Left lung (tissue), 10 donors: ENCODE measurements around the gene C4BPA. TPM values are rescaled to one million over a fixed set of nuclear protein-coding genes. Genes with fewer than 3 reads are reported as not detected.
A peak's percentile ranks its signal among the peaks of the same experiment; 100 is the strongest.

Experiments used
- ATAC-seq: fragments of 200-7000 bp; cut with Tn5 transposase; one replicate; pipeline ENCODE4 v1.9.1; 2020; ENCODE audit warnings: moderate library complexity
- DNase-seq, 4 donors: peaks; one replicate each; pipeline ENCODE4 v3.0.0-alpha.2; 2013 to 2020
- H3K27ac ChIP-seq, 2 donors: fragments of 200-600 bp; sonication (generic) in 1 of 2; one replicate each; pipeline versions ENCODE4 v1.5.0 to v1.8.0; 2020 to 2021
- H3K27me3 ChIP-seq, 2 donors: fragments of 200-600 bp; sonication (generic) in 1 of 2; one replicate each; pipeline versions ENCODE4 v1.5.0 to v1.8.0; 2020 to 2021
- H3K36me3 ChIP-seq, 2 donors: fragments of 200-600 bp; sonication (generic) in 1 of 2; one replicate each; pipeline versions ENCODE4 v1.5.0 to v1.8.0; 2020 to 2021
- H3K4me1 ChIP-seq, 2 donors: fragments of 200-600 bp; one replicate each; pipeline ENCODE4 v1.8.0; 2021
- H3K4me3 ChIP-seq, 2 donors: fragments of 200-600 bp; sonication (generic) in 1 of 2; one replicate each; pipeline versions ENCODE4 v1.5.0 to v1.8.0; 2020 to 2021; ENCODE audit warnings: mild to moderate bottlenecking in 1 of 2
- H3K9me3 ChIP-seq, 2 donors: fragments of 200-600 bp; sonication (generic) in 1 of 2; one replicate each; pipeline versions ENCODE4 v1.5.0 to v1.8.0; 2020 to 2021
- intact Hi-C, 2 donors: fragments of 100-400 bp; cut with DNase I; formaldehyde crosslinking; loops; one replicate each; pipeline versions ENCODE4 v1.11.2 to v1.14.2; 2022
- polyA plus RNA-seq, 6 donors: library from polyadenylated mRNA; unstranded; fragments of 120-200 nt; gene quantifications; one replicate each; pipeline ENCODE4 v1.2.1, GENCODE V29; 2013; ENCODE audit not compliant: insufficient read length in 6 of 6
- total RNA-seq, 2 donors: library from RNA; stranded (reverse); fragmentation: NEBNext Ultra II Directional; extraction: Animal tissue kit (Norgen Biotek cat#: 25700); gene quantifications; one replicate each; pipeline ENCODE4 v1.2.1, GENCODE V29; 2021
- TF ChIP-seq, protein P1 (sequence below), 2 donors: fragments of 200-600 bp; sonication (generic) in 1 of 2; IDR thresholded peaks; one replicate each; pipeline versions ENCODE4 v1.5.0 to v1.8.0; 2021; ENCODE audit warnings: antibody characterized with exemption in 2 of 2
- donor health status: DM: no; HTN: yes; CAD: no.
- donor health status: DM: no; HTN: no; CAD: no.

C4BPA gene
- total and polyA plus RNA-seq, 8 donors: 0.31 to 32.1 (median 0.64) TPM

DNA sequence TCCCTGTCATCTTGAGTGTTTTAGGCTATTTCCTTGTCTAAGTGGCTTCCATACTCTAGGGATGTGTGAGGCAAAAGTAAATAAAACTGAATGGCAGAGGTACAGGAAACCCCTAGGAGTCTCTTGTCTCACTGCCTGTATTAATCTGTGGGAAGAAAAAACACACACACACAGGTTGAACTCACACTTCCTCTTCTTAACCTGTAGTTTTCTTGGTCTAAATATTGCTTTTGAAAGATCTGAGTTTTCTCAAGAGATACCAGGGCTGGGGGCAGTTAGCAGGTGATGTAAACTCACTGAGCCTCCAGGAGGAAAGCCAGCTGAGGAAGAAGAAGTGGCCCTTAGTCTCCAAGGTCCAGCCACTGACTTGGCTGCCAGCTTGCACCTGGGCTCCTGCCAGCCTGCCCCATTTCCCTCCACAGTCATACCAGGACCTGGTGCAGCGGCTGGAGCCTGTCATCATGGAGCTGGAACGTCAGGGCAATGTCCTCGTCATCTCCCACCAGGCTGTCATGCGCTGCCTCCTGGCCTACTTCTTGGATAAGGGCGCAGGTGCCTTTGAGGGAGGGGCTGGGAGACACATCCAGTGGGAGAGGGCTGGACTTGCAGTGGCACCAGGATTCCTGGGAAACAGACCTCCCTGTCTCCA is 34.1 kb upstream of the C4BPA start:
- peak; percentile 45 for ATAC-seq

DNA sequence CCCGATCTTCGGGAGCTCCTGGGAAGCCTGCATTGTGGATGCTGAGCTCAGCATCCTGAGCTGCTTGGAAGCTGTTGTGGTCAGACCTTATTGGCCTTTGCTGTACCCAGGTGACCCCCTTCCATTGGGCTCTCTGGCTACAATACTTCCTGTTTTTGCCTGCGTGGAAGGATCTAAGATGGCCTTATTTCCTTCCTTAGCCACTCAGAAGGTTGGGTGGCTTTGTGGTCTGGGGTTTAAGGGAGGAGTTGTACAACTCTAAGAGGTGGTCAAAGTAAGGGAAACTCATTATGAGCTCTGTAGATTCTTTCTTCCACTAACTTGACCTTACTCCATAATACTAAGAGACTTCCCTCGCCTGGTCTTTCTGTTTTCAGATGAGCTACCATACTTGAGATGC is 33.2 kb upstream of the C4BPA start:
- H3K4me1 ChIP-seq: peaks cover 0 to 33% of the 10 kb centered on the region in 2 donors
- H3K9me3 ChIP-seq: no peaks in the 10 kb centered on the region
- DNase-seq (no peak), ATAC-seq (no peak)
- H3K4me3 ChIP-seq: no peak overlapping the region
- intact Hi-C loops: no loop called here
- TF ChIP-seq, protein P1, sequence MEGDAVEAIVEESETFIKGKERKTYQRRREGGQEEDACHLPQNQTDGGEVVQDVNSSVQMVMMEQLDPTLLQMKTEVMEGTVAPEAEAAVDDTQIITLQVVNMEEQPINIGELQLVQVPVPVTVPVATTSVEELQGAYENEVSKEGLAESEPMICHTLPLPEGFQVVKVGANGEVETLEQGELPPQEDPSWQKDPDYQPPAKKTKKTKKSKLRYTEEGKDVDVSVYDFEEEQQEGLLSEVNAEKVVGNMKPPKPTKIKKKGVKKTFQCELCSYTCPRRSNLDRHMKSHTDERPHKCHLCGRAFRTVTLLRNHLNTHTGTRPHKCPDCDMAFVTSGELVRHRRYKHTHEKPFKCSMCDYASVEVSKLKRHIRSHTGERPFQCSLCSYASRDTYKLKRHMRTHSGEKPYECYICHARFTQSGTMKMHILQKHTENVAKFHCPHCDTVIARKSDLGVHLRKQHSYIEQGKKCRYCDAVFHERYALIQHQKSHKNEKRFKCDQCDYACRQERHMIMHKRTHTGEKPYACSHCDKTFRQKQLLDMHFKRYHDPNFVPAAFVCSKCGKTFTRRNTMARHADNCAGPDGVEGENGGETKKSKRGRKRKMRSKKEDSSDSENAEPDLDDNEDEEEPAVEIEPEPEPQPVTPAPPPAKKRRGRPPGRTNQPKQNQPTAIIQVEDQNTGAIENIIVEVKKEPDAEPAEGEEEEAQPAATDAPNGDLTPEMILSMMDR (IDR thresholded peaks at IDR 0.05): no peak
- peak overlapping the region in 1 of 2 donors; percentile 86 for H3K27ac ChIP-seq
- H3K36me3 ChIP-seq: peaks cover 0 to 68% of the 10 kb centered on the region in 2 donors
- no peaks in the 10 kb centered on the region for H3K27me3 ChIP-seq

More for the DNA sequence above, 34.1 kb upstream of the C4BPA start:
- Histone ChIP-seq H3K27ac (peak overlapping the region in 1 of 2 donors; percentile 86), H3K36me3 (peaks cover 0 to 77% of the 10 kb centered on the region in 2 donors), H3K9me3 (no peaks in the 10 kb centered on the region), H3K4me1 (peaks cover 0 to 33% of the 10 kb centered on the region in 2 donors), H3K4me3 (no peak overlapping the region), H3K27me3 (no peaks in the 10 kb centered on the region)
- DNase-seq: no peak
- intact Hi-C loops: no loop called here
- TF ChIP-seq, protein P1 (IDR thresholded peaks at IDR 0.05): no peak

DNA sequence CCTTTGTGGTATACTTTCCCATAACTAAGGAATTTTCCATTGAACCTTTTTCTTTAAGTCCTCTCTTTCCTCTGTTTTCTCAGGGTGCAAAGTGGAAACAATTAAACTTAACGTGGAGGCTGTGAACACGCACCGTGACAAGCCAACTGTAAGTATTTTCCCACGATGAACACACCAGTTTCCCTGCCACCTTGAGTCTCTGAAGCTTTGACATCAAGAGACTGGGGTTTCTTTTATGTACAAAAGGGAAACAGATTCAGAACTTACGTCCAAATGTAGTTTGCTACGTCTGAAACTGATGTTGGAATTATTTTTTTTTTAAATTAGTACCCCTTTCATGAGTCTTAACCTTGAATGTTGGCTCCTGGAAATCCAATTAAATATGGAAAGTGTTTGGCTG is 32.6 kb upstream of the C4BPA start:
- Histone ChIP-seq H3K27ac (peak overlapping the region in 1 of 2 donors; percentile 86), H3K27me3 (no peaks in the 10 kb centered on the region), H3K4me1 (peaks cover 0 to 33% of the 10 kb centered on the region in 2 donors), H3K4me3 (no peak overlapping the region), H3K36me3 (peaks cover 0 to 62% of the 10 kb centered on the region in 2 donors), H3K9me3 (no peaks in the 10 kb centered on the region)
- TF ChIP-seq, protein P1 (IDR thresholded peaks at IDR 0.05): no peak
- DNase-seq: no peak
- intact Hi-C loops: no loop called here
- no peak for ATAC-seq

DNA sequence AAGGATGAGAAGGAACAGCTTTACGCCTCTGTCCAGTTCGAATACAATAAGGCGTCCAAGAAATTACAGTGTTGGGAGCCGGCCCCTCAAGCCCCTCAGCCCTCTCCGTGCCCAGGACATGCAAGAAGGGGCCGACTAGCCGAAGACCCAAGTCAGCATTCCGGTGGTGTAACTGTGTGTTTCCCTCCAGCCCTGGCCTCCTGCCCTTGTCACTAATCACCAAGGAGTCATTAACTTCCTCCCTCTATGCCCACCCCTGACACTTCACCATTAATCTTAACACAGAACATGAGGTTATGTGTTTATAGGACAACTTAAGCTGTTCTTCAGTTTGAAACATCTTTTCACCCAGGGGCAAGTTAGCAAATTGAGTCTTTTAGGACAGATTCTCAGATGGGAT is 31.8 kb upstream of the C4BPA start:
- H3K4me1 ChIP-seq: peaks cover 0 to 39% of the 10 kb centered on the region in 2 donors
- H3K9me3 ChIP-seq: no peaks in the 10 kb centered on the region
- H3K36me3 ChIP-seq: peaks cover 0 to 58% of the 10 kb centered on the region in 2 donors
- ATAC-seq (no peak), DNase-seq (no peak)
- intact Hi-C loops: no loop called here
- no peaks in the 10 kb centered on the region for H3K27me3 ChIP-seq
- TF ChIP-seq, protein P1 (IDR thresholded peaks at IDR 0.05): no peak
- no peak overlapping the region for H3K4me3 ChIP-seq
- H3K27ac ChIP-seq: peak overlapping the region in 1 of 2 donors; percentile 86

DNA sequence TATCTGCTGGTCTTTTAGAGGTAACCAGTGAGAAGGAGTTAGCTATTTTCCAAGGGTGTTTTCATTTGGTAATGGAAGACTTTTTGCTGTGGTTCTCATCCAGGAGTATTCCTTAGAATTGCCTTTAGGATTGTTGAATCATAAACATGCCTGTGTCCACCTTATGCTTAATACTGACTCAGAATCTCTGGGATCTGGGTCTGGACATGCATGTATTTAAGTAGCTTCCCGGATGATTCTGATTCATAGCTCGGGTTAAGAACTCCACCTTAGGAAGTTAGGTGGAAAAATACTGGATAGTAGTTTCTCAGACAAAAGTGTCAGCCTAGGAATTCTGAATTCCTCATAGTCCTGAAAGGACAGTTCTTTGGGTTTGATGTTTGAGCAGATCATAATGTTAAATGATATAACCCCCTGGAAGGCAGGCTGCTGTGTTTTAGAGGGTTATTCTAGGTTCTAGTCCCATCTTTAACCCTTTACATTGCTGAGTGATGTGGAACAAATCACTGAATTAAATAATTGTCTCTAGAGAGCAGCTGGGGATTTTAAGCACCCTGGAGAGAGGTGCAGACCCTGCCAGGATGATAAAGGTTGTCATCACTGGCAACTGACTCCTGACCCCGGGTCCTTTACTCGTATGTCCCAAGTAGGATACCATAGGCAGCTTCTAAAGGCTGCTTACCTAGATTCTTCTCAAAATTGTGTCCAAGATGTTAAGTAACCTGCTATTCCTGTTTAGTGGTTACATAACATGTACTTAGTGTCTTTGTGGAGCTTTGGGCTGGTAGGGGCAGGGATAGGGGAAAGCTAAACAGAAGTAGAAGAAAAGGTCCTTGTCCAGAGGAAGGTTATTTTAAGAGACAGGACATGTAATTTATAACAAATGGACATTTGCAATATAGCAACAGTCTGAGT is 29.9 kb upstream of the C4BPA start:
- H3K27ac ChIP-seq: no peak overlapping the region

More for the DNA sequence above, 29.9 kb upstream of the C4BPA start:
- Histone ChIP-seq H3K4me3 (no peak overlapping the region), H3K27me3 (no peaks in the 10 kb centered on the region), H3K36me3 (peaks cover 0 to 44% of the 10 kb centered on the region in 2 donors), H3K9me3 (no peaks in the 10 kb centered on the region), H3K4me1 (peaks cover 0 to 48% of the 10 kb centered on the region in 2 donors)
- no peak for DNase-seq
- ATAC-seq: no peak
- TF ChIP-seq, protein P1 (IDR thresholded peaks at IDR 0.05): no peak
- intact Hi-C loops: no loop called here
